ENCODE results near the gene LCP2. TPM values are rescaled to one million over a fixed set of nuclear protein-coding genes. Genes with fewer than 3 reads are reported as not detected.
A peak's percentile ranks its signal among the peaks of the same experiment; 100 is the strongest.

Gene LCP2
- total RNA-seq, 4 donors from 2014 or later = 3.9 to 17.9 (median 12.6) TPM

GRCh38 chr5:170302653-170303501 lies 5.3 kb upstream of the LCP2 start:
- 35 to 45% methylated on average over 6 to 17 of the region's 17 CpGs for WGBS, 2 donors
- TF ChIP-seq CTCF (IDR thresholded peaks at IDR 0.05) (no peak), POLR2A (IDR thresholded peaks at IDR 0.05) (no peak)
- Histone ChIP-seq H3K4me3 (no peak overlapping the region), H3K27me3 (no peaks in the 10 kb centered on the region), H3K4me1 (peaks cover 5 to 41% (median 6%) of the 10 kb centered on the region in 3 donors), H3K36me3 (no peaks in the 10 kb centered on the region), H3K9me3 (no peaks in the 10 kb centered on the region), H3K27ac (peak overlapping the region in 2 of 4 donors; percentile 57 to 68)
- no peak for DNase-seq
- intact Hi-C loops (cut with DNase I) = no loop called here

- H3K4me1 ChIP-seq = peaks cover under 1 to 34% (median 5%) of the 10 kb centered on the region in 3 donors
- peak overlapping the region in 2 of 4 donors; percentile 57 to 68 for H3K27ac ChIP-seq
- TF ChIP-seq CTCF (IDR thresholded peaks at IDR 0.05) = no peak
- TF ChIP-seq POLR2A (IDR thresholded peaks at IDR 0.05) = no peak
- H3K4me3 ChIP-seq = no peak overlapping the region
- DNase-seq = no peak
- H3K9me3 ChIP-seq = no peaks in the 10 kb centered on the region
- H3K36me3 ChIP-seq = no peaks in the 10 kb centered on the region
- intact Hi-C loops (cut with DNase I) = no loop called here
- 68 to 71% methylated on average over 8 to 11 of the region's 11 CpGs for WGBS, 2 donors
- no peaks in the 10 kb centered on the region for H3K27me3 ChIP-seq
Measured at GRCh38 chr5:170301981-170302652, 4.5 kb upstream of the LCP2 start.

DNA sequence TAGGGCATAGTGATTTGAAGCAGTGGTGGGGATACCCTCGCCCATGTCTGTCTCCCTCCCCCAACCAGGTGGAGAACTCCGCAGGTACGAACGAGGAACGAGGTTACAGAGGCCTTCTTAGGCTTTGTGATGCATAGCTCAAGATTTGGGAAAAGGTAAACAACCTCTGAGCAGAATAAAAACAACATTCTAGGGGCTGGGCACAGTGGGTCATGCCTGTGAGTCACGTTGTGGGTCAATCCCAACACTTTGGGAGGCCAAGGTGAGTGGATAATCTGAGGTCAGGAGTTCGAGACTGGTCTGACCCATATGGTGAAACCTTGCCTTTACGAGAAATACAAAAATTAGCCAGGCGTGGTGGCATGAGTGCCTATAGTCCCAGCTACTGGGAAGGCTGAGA lies 3.6 kb upstream of the LCP2 start:
- WGBS, 2 donors = 65 to 92% methylated on average over 6 to 9 of the region's 9 CpGs
- no peaks in the 10 kb centered on the region for H3K27me3 ChIP-seq
- H3K4me3 ChIP-seq = no peak overlapping the region
- peak overlapping the region in 1 of 4 donors; percentile 49 for H3K27ac ChIP-seq
- H3K36me3 ChIP-seq = no peaks in the 10 kb centered on the region
- TF ChIP-seq CTCF (IDR thresholded peaks at IDR 0.05) = no peak
- DNase-seq = no peak
- no peaks in the 10 kb centered on the region for H3K9me3 ChIP-seq
- intact Hi-C loops (cut with DNase I) = no loop called here
- peaks cover 0 to 24% (median 0%) of the 10 kb centered on the region in 3 donors for H3K4me1 ChIP-seq

GRCh38 chr5:170300361-170301013 lies 2.9 kb upstream of the LCP2 start:
- TF ChIP-seq CTCF (IDR thresholded peaks at IDR 0.05) (no peak), POLR2A (IDR thresholded peaks at IDR 0.05) (no peak)
- H3K4me1 ChIP-seq = peaks cover 0 to 22% (median 0%) of the 10 kb centered on the region in 3 donors
- no peak for DNase-seq
- WGBS, 2 donors = 66 to 94% methylated on average over 2 to 3 of the region's 7 CpGs
- H3K9me3 ChIP-seq = no peaks in the 10 kb centered on the region
- no peak overlapping the region for H3K4me3 ChIP-seq
- H3K27me3 ChIP-seq = no peaks in the 10 kb centered on the region
- intact Hi-C loops (cut with DNase I) = no loop called here
- H3K36me3 ChIP-seq = no peaks in the 10 kb centered on the region
- H3K27ac ChIP-seq = peak overlapping the region in 1 of 4 donors; percentile 49

All from esophagus squamous epithelium (tissue), 5 donors.